Measurements from ENCODE around the gene RABGGTA. TPM values are rescaled to one million over a fixed set of nuclear protein-coding genes. Genes with fewer than 3 reads are reported as not detected.
"Not testable (repeated sequence)": the region's sequence is repeated elsewhere in the genome, so short reads cannot be mapped to it uniquely, and the experiment has no call there.

Gene RABGGTA
- total RNA-seq, 1 donor from 2014 or later = 39.0 TPM

DNA sequence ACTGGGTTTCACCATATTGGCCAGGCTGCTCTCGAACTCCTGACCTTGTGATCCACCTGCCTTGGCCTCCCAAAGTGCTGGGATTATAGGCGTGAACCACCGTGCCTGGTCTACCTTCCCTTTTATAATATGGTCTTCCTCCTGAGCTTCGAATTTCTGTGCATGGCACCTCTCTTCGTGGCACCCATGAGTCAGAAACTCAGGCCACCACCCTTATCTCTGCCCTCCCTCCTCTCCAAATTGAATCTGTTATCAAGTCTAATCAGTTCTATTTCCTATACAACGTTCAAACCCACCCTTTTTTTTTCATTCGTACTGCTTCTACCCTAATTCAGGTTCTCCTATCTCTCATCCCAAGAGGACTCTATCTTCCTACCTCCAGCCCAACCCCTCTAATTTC is 24.0 kb downstream of the RABGGTA start:
- TF ChIP-seq, protein P1, sequence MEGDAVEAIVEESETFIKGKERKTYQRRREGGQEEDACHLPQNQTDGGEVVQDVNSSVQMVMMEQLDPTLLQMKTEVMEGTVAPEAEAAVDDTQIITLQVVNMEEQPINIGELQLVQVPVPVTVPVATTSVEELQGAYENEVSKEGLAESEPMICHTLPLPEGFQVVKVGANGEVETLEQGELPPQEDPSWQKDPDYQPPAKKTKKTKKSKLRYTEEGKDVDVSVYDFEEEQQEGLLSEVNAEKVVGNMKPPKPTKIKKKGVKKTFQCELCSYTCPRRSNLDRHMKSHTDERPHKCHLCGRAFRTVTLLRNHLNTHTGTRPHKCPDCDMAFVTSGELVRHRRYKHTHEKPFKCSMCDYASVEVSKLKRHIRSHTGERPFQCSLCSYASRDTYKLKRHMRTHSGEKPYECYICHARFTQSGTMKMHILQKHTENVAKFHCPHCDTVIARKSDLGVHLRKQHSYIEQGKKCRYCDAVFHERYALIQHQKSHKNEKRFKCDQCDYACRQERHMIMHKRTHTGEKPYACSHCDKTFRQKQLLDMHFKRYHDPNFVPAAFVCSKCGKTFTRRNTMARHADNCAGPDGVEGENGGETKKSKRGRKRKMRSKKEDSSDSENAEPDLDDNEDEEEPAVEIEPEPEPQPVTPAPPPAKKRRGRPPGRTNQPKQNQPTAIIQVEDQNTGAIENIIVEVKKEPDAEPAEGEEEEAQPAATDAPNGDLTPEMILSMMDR (conservative IDR thresholded peaks at IDR 0.05; ENCODE audit: low read depth, low read length) = no peak
- no peak for DNase-seq (ENCODE audit: low read depth)
- no peak overlapping the region for H3K4me3 ChIP-seq (ENCODE audit: low read depth, low read length)

DNA sequence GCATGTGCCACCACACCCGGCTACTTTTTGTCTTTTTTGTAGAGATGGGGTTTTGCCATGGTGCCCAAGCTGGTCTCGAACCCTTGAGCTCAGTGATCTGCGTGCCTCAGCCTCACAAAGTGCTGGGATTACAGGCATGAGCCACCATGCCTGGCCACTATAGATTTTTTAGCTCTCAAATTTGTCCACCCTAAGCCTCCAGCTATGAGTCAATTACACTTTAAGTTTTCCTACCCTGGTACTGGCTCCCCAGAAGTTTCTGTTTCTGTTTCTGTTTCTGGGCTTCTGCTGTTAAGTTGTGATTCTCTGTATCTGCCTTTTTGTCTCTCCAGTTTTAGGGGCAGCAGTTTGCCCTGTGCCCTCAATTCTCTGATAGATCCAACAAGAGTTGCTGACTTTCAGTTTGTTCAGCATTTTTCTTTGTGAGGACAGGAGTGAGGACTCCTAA is 24.6 kb downstream of the RABGGTA start:
- DNase-seq (ENCODE audit: low read depth) = no peak
- TF ChIP-seq, protein P1 (conservative IDR thresholded peaks at IDR 0.05; ENCODE audit: low read depth, low read length) = no peak
- no peak overlapping the region for H3K4me3 ChIP-seq (ENCODE audit: low read depth, low read length)

DNA sequence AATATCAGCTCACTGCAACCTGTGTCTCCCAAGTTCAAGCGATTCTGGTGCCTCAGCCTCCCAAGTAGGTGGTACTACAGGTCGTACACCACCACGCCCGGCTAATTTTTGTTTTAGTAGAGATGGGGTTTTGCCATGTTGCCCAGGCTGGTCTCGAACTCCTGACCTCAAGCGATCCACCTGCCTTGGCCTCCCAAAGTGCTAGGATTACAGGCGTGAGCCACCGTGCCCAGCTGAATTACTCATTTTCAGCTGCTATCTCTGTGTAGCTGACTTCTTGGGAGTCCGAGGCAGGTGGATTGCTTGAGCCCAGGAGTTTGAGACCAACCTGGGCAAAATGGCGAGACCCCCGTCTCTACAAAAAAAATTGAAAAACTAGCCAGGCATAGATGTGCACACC is 26.0 kb downstream of the RABGGTA start:
- not testable (repeated sequence) for DNase-seq (ENCODE audit: low read depth); H3K4me3 ChIP-seq (ENCODE audit: low read depth, low read length)

DNA sequence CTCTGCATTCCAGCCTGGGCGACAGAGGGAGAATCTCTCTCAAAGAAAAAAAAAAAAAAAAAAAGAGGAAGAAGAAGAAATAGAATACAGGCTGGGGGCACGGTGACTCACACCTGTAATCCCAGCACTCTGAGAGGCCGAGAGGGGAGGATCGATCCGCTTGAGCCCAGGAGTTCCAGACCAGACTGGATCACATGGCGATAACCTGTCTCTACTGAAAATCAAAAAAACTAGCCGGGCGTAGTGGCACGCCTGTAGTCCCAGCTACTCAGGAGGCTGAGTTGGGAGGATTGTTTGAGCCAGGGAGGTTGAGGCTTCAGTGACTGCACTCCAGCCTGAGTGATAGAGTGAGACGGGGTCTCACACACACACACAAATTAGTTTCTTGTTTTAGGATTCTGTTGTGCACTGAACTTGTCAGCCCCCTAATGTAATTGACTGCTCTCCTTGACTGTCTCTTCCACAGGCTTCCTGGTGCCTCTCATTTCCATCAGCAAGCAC is 28.0 kb downstream of the RABGGTA start:
- H3K4me3 ChIP-seq (ENCODE audit: low read depth, low read length) = peak overlapping the region; percentile 83
- DNase-seq (ENCODE audit: low read depth) = no peak
- TF ChIP-seq, protein P1 (conservative IDR thresholded peaks at IDR 0.05; ENCODE audit: low read depth, low read length) = no peak

DNA sequence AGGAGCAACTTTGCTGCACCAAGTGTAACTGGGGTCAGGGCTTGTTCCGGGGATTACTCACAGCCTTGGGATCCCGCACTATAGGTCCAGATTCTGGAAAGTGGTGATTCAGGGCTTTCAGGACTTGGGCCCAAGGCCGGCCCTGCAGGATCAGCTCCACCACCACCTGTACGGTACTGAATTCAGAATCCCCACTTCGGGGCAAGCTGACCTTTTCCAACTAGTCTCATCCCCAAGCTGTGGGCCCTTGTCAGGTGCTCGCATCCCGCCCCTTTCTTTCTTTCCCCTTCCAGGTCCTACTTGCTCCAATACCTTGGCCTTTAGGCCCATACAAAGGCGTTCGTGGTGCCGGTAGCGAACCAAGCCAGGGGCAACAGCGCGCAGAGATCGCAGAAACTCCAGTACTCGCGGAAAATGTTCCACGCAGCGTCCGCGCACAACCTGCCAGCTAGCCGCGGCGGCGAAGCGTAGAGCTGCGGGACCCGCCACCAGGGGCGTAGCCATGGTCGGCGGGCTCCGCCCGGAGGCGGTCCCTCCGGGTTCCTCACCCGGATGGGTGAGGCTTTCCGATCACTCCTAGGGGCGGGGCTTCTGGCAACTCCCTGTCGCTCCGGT is 29.5 kb downstream of the RABGGTA start:
- DNase-seq (ENCODE audit: low read depth) = no peak
- TF ChIP-seq, protein P1 (conservative IDR thresholded peaks at IDR 0.05; ENCODE audit: low read depth, low read length) = peak; percentile 55
- H3K4me3 ChIP-seq (ENCODE audit: low read depth, low read length) = peak overlapping the region; percentile 83

DNA sequence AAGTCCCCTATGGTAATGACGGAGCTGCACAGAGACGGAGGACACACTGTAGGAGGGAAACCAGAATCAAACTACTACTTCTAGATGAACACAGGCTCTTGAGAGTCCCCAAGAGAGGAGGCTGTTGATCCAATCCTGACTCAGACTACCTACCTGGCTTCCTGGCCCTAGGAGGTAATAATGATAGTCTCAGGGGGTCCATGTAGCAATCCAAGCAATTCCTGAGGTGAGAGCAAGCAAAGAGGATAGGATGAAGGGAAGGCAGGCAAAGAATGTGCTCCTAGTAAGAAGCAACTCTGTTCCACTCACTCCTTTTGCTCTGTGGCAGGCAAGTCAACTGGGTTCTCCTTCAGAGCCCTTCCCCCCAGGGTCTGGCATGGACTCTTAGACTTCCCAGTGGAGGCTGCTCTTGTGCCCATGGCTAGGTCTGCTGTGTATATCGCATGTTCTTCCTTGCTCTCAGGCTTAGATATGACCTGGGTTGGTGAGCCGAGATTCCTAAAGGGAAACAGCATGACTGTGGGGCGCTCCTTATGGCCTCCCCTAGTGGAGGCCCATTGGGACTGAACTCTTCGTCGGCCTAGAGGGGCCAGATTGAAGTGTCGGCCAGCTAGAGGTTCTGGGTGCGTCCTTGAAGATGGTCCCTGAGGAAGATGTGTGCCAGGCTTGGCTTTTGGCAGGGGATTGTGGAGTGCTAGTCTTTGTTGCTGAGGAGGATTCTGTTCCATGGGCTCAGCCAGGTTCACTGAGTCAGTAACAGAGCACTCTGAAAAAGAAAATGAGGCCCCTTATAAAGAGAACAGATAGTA is 31.1 kb downstream of the RABGGTA start:
- no peak overlapping the region for H3K4me3 ChIP-seq (ENCODE audit: low read depth, low read length)
- TF ChIP-seq, protein P1 (conservative IDR thresholded peaks at IDR 0.05; ENCODE audit: low read depth, low read length) = no peak
- no peak for DNase-seq (ENCODE audit: low read depth)

DNA sequence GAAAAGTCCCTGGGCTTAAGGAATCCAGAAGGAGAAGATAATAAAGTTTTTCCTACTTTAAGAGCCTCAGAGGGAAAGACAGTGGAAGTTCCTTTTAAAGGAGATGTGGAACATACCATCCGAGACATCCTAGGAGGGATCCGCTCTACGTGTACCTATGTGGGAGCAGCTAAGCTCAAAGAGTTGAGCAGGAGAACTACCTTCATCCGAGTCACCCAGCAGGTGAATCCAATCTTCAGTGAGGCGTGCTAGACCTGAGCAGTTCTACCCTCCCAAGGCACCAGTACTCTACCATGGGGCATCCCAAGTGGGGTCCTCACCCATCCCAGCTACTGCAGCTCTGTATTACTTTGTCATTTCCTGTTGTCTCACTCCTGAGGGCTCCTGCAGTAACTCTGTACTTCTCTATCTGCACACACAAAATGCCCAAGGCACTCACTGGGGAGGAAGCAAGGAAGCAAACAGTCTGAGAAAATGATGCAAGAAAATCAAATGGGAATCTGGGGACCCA is 32.8 kb downstream of the RABGGTA start:
- TF ChIP-seq, protein P1 (conservative IDR thresholded peaks at IDR 0.05; ENCODE audit: low read depth, low read length) = no peak
- no peak for DNase-seq (ENCODE audit: low read depth)

More for the DNA sequence above, 32.8 kb downstream of the RABGGTA start:
- no peak overlapping the region for H3K4me3 ChIP-seq (ENCODE audit: low read depth, low read length)
